ENCODE results near the gene FDPS.
A peak's percentile ranks its signal among the peaks of the same experiment; 100 is the strongest.

The FDPS gene

DNA sequence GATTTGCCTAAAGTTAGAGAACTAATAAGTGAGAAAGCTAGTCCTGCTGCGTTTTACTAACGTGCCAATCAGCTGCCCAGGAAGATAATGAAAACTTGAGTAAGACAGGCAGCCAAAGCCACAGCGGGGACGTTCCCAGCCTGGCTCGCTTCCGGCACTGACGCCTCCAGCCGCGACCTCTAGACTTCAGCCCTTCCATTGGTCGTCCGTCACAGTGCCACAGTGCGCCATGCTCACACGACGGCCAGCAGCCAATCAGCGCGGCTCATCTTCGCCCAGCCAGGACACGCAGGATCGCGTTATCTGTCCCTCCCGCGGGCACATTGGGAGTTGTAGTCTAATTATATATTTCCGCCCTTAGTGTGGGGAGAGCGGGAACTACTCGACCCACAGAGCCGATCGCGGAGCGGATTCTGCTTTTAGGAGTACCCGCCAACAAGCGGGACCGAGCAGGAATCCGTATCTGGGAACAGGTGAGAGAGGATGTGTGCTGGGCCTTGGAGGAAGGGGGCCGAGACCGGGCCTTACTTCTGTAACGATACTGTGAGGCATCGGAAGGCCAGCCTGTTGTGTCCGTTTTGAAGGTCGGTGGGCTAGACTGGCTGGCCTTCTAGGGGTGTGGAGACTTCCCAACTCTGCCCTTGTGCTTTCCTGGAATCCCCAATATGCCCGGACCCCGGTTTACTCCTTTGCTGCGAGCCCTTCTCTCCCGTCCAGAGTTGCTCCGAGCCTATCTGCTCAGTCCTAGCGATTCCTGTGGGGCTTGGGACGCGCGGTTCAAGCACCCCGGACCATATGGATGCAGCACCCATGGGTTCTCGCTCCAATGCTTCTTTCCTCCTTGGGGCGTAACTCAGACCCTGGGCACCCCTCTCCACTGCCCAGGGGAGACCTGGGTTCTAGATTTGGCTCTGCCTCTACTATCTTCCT, at the start of gene FDPS:
Gene FDPS, plus strand, starts transcription at position 374 of the 930 bp plus-strand sequence. CDS start 924 bp downstream, outside the sequence.
- peak; percentile 96 for DNase-seq

DNA sequence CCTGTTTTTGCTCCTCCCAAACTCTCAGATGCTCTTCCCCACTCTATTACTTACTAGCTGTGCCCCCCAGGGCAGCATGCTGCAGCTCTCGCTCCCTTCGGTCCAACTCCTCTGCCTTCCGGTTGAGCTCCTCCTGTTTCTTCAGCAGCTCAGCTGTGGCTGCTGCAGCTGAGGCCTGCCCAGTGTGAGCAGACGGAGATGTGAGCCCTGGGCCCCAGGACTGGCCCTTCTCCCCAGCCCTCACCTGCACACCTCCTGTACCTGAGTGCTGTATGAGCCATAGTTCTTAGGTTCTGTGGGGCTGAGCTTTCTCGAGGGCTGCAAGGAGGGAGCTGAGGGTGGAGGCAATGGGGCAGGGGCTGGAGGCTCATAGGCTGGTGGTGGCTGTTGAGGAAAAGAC, 48.4 kb upstream of the FDPS start:
- no peak for DNase-seq

DNA sequence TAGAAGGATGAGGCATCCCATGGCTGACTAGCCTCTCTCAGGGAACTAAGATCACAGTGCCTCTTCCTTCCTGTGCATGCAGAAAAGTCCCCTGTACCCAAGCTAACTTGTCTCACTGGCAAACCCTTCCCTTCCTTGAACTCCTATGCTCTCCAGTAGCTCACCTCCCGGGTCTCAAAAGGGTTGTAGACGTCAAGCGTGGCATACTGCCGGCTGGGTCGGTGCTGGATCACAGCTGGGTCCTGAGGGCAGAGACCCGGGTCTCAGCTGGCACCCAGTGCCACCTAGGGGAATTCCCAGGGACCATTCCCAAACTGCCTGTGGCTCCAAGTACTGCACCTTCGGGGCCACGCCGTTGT, 47.2 kb upstream of the FDPS start:
- no peak for DNase-seq

DNA sequence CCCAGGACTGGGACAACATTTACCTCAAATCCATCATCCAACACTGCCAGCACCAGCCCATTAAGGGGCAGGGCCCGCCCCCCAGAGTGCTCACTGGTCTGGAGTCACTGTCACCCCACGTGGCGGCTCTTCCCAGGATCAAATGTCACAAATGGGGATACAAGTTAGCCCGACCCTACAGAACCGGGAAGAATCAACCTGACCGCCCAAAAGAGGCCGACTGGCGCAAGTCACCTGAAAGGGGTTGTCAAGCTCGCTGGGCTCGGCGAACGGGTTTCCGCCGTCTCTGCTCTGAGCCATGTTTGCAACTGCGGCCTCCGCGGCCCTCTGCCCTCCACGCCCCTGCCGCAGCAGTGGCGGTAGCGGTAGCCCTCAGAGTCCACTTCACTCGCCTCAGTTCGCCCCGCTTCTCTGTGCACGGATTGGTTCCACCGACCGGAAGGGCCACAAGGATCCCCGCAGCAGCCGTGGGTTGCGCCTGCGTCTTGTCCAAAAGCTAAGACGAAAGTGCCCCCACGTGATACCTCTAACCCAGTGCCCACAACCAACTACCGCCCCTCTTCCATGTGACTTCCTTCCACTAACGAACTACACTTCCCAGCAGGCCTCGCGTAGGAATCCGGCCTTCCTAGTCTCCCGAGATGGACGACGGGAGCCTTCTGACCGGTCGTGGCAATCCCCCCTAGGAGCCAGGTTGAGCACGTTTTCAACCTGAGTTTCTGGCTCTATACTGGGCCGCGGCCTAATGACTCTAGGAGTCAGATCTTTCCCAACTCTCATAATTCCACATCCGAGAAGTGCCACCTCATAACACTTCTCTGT, 46.6 kb upstream of the FDPS start, which contains the start of gene SCAMP3:
Gene SCAMP3, minus strand, starts transcription at position 509 of the 822 bp plus-strand sequence. Its CDS starts 209 bp downstream, at position 300.
- DNase-seq: peak; percentile 76

DNA sequence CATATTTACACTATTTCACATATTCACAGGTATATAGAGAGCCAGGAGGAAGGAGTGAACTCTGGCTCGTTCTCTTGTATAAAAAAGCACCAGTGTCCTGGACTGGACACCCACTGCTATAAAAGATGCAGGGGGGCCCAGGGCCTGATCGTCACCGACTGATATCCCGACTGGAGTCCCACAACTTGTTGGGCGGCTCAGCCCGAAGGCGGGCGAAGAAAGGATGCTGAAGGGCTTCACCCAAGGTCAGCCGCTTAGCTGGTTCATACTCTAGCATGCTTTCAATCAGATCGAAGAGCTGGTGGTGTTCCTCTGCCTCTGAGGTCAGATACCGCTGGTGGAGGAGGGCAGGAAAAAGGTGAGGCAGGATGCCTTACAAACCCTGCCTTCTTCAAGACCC, 45.6 kb upstream of the FDPS start:
- DNase-seq: no peak

DNA sequence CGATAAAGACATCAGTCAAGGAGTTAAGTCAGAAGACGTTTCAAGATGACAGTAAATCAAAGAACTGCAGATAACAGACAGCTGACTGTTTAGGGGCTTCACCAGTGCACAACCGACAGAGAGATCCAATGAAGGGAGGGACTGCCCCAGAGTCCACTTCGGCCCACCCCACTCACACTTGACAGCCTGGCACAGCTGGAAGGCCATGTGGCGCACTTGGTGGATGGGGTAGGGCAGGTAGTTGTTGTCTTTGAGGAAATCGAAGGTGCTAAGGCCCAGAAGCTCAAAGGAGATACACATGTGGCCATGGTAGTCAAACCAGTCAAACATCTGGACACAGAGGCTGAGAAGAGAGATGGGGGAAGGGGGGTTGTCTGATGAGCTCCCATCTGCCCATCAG, 42.1 kb upstream of the FDPS start:
- no peak for DNase-seq

DNA sequence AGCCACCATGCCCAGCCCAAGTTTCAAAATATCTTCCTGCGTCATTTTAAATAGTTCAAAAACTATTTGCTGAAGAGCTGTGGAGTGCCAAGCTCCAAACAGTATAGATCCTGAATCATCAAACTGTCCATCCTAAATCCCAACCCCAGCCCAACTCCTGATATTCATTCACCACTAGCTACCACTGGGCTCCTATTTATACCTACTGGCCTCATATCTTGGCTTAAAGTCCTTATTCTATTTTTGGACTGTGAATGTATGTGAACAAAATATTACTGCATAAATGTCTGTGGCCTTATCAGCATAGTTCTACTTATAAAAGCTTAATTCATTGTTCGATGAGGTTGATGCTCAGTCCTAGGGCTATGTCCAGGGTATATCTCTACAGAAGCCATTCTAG, 41.3 kb upstream of the FDPS start:
- no peak for DNase-seq

DNA sequence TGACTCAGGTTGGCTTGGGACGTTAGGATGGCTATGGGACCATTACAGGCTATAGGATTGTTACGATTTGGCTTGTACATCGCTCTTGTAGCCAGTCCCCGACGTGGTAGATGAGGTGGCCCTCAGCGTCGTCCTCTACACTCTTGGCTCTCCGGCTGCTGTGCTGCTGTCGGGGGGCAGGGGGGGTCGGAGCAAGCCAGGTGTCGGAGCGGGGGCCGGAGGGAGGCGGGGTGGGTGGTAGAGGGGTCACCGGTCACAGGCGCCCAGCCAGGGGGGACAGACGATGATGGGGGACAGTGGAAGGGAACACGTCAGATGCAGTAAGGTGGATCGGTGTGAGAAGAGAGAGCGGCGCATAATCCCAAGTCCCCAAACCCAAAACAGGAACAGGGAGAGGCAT, 40.0 kb upstream of the FDPS start:
- no peak for DNase-seq

DNA sequence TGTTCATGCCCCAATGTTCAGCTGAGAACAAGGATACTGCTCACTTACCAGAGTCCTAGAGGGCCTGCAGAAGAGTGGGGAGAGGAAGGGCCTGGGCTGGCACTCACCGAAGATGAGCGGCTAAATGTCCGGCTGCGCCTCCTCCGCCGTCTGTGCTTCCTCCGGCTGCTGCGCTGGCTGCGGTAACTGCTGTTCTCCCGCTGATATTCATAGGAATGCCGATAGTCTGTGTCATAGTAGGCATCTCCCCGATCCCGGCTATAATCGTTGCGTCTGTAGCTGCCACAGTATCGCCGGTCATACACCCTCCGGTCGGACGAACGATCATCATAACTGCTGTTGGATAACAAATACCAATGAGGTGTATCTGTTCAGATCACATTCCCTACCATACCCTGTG, 39.3 kb upstream of the FDPS start:
- no peak for DNase-seq

DNA sequence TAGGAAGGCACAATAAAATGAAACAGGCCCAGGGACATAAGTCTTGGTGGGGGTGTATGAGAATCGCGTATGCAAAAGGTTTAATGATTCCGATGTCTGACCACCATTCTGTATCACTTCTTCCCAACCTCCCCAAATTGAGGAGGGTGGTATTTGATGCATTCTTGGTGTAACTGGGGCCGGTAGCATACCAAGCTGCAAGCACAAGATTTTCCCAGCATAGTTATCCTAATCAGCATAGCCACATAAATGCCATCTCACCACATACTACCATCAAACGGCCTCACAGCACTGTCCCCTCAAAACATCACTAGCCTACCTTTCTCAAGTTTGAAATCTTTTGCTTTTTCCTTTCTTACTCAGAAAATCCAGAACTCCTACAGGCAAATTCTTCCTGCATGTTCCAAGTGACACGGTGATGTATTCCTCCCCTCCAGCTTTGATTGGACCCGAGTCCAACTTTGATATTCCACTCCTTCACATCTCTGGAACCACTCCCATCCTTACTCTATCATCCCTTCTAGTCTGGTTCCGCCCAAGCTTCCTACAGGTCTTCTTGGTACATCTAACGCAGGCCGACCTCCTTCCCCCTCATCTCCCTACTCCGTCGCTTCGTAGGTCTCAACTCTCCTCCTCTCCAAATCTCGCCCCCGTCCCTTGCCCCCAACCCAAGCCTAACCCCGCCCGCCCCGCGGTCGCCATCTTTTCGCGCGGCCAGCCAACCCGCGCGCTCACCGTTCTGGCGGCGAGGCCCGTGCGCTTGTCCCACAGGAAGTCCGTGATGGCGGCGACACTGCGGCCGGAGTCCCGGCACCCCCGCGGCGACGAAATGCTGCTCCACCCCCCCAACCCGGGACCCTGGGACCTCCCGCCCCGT, 36.0 kb upstream of the FDPS start:
- no peak for DNase-seq

DNA sequence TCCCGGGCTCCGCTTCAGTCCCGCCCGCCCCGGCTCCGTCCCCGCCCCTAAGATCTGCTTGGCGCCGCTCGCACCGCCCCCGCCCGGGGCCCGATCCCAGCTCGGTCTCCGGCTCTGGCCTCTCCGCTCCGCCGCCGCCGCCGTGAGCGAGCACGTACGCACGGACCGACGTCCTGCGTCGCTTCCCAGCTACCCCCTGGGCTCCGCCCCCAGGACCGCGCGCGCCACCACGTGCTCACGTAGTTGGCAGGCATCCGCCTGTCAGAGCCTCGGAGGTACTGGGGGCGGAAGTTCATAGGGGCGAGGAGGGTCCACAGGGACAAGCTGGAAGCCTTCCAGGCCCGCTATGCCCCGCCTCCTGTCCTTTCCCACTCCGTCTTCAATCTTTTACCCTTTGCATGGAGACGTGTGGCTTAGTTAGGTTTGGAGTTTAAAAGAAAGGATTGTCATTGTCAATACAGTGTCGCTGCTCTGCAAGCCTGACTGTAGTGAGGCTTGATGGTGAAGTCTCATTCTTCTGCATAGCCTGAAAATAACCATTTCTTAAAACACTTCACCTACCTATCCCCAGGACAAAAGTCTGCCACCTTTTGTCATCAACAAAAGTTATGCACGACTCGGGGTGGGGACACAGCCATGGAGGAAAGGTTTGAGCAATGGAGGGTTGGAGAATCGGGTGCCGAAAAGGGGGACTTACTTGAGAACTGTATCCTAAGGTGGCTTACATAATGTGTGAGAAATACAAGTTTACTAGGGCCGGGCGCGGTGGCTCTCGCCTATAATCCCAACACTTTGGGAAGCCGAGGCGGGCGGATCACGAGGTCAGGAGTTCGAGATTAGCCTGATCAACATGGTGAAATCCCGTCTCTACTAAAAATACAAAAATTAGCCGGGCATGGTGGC, 35.1 kb upstream of the FDPS start, which contains the start of gene CLK2:
Gene CLK2, minus strand, starts transcription at position 162 of the 903 bp plus-strand sequence. CDS start 2,527 bp downstream, outside the sequence.
- DNase-seq: peak; percentile 94

DNA sequence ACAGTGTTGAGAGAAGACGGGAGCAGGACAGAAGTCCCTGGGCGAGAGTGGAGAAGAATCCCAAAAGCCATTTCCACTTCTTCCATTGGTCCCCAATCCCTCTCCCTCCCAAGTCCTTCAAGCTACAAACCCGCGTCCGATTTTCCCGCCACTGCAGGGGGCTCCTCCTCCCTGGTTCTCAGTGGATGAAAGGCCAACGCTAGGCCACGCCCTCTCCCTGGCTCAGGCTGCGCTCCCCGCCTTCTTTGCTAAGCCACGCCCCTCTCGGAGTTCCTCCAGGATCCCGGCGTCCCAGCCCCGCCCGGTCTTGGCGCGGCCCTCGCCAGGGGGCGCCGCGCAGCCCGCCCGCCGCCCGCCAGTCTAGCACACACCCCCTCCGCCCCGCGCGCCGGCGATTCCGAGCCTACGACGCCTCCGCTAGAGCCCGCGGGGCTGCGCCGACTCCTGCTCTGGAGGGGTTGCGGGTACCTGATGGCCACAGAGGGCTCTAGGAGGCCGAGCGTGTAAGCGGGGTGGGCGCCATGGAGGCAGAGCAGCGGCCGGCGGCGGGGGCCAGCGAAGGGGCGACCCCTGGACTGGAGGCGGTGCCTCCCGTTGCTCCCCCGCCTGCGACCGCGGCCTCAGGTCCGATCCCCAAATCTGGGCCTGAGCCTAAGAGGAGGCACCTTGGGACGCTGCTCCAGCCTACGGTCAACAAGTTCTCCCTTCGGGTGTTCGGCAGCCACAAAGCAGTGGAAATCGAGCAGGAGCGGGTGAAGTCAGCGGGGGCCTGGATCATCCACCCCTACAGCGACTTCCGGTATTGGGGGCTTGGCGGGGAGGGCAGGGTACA, 31.4 kb upstream of the FDPS start, which contains the start of gene HCN3:
Gene HCN3, plus strand, starts transcription at position 394 of the 832 bp plus-strand sequence. Its CDS starts 128 bp downstream, at position 522.
- DNase-seq: peak; percentile 88

DNA sequence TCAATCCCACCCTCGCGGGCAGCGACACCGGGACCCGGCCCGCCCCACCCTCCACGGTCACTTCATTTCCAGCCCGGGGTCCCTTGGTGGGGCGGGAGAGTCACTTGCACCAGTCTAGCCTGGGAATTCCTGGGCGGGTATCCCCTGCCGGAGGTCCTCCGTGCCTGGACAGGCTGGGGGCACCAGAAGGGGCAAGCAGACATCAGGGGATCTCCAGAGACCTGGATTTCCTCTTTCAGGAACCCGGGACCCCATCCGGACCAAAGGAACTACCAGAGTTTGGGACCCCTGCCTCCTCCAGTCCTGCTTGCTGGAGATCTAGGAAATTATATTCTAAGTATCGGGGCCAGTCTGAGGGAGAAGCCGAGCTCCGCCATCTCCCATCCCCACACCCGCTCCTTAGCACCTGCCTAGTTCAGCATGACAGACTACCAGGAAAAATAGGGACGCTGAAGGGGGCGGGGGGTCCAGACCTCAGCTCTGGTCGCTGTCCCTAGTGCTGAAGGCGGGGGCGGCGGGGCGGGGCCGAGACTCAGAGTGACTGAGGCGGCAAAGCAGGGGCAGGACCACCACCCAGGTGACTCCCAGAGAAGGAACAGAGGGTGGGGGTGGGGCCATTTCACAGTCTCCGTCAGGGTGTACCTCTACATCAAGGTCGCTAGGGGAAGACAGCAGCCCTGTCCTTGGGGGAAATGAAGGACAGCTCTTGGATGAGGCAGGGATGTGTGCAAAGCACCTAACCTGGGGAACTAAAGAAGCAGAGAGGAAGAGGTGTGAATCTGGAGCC, 30.6 kb upstream of the FDPS start:
- DNase-seq: peak; percentile 74

DNA sequence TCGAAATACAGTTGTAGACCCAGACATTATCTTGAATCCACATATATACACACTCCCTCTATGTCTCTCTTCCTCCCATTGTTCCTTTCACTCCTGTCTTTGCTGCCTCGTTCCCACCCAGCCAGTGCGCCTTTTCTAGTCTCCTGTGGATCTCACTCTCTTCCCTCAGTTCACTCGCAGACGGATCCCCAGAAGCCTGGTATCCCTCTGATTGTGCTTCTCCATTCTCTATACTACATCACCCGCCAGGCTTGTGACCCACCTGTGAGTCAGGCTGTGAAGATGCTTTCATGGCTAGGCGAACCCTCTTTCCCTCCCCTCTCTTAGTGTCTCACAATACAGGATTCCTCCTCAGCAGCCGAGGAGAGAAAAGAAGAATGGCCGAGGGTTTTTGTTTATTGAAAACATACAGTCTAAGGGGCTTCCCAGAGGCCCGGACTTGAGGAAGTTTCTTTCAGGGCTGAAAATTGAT, 29.9 kb upstream of the FDPS start:
- DNase-seq: no peak

DNA sequence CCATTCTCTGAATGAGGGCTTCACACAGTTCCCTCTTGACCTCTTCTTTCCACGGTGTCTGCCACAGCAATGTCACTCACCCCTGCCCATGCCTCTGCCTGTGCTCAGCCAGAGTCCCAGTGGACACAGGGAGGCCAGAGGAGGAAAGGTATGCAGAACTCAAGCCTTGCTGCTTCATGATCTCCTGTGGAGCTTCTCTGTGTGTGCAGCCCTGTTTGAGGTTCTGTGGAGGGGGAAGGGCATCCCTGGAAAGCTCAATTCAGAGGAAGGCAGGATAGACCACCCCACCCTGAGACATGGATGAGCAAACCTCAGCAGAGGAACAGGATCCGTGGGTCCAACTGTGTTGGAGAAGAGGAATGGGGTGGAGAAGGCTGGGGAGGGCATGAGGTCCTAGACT, 29.4 kb upstream of the FDPS start:
- DNase-seq: no peak

DNA sequence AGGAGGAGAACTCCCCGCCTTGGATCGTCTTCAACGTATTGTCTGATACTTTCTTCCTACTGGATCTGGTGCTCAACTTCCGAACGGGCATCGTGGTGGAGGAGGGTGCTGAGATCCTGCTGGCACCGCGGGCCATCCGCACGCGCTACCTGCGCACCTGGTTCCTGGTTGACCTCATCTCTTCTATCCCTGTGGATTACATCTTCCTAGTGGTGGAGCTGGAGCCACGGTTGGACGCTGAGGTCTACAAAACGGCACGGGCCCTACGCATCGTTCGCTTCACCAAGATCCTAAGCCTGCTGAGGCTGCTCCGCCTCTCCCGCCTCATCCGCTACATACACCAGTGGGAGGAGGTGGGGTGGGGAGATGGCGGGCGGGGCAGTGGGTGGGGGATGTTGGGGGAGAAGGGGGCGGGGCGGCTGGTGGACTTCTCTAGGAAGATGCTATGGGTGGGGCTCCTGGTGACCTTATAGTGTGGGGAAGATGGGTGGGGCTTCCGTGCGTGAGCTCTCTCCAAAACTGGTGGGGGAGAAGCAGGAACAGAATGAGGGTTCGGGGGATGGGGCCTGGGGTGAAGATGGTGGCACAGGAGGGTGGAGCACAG, 26.1 kb upstream of the FDPS start:
- no peak for DNase-seq

DNA sequence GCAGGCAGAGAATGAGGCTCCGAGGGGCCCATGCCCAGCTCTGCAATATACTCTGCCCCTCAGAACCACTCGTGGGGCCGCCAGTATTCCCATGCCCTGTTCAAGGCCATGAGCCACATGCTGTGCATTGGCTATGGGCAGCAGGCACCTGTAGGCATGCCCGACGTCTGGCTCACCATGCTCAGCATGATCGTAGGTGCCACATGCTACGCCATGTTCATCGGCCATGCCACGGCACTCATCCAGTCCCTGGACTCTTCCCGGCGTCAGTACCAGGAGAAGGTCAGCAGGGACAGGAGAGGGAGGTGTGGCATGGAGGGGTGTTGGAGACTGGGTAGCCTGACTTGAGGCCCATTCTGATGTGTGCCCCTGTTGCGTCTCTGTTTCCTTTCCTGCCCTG, 24.2 kb upstream of the FDPS start:
- DNase-seq: no peak

DNA sequence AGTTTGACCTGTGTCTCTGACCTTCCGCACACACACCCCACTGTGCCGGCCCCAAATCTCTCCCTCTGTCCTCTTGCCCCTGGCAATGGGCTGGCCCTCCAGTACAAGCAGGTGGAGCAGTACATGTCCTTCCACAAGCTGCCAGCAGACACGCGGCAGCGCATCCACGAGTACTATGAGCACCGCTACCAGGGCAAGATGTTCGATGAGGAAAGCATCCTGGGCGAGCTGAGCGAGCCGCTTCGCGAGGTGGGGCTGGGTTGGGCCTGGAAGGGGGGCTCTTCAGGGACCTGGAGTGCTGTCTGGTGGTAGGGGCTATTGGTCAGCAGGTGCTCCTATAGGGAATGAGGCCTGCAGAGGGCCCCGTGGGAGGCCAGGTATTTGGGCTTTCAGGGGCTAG, 23.6 kb upstream of the FDPS start:
- DNase-seq: no peak

DNA sequence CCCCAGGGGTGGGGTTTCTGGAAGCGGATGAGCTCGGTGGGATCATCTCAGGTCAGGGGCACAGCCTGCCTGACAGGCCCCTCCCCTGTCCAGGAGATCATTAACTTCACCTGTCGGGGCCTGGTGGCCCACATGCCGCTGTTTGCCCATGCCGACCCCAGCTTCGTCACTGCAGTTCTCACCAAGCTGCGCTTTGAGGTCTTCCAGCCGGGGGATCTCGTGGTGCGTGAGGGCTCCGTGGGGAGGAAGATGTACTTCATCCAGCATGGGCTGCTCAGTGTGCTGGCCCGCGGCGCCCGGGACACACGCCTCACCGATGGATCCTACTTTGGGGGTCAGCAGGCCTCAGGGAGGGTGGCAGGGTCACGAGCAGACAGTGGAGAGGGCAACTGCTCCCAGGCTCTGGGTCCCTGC, 23.0 kb upstream of the FDPS start:
- no peak for DNase-seq

Data from activated CD4-positive, alpha-beta T cell treated with anti-CD3 and anti-CD28 coated beads, Interleukin-2, amount 50 U/mL, for 1 hour (primary cell).